Type B pancreatic cell (in vitro differentiated cells): Measurements from ENCODE around the gene YIF1A. TPM values are rescaled to one million over a fixed set of nuclear protein-coding genes. Genes with fewer than 3 reads are reported as not detected.

Experiments
- DNase-seq: peaks from one replicate; pipeline ENCODE4 v3.0.0; 2021; ENCODE audit warnings: mixed read lengths; ENCODE audit not compliant: unreplicated experiment; ENCODE audit errors: extremely low spot score
- H3K27ac Mint-ChIP-seq: 2 replicates; pipeline ENCODE4 v1.8.0; 2021; ENCODE audit warnings: mild to moderate bottlenecking, mixed read lengths
- H3K27me3 Mint-ChIP-seq: 2 replicates; pipeline ENCODE4 v1.8.0; 2021; ENCODE audit warnings: mixed read lengths
- H3K36me3 Mint-ChIP-seq: 2 replicates; pipeline ENCODE4 v1.8.0; 2021; ENCODE audit warnings: mixed read lengths
- H3K4me1 Mint-ChIP-seq: one replicate; pipeline ENCODE4 v1.8.0; 2021; ENCODE audit warnings: mixed read lengths; ENCODE audit not compliant: unreplicated experiment
- H3K4me3 Mint-ChIP-seq: 2 replicates; pipeline ENCODE4 v1.8.0; 2021; ENCODE audit warnings: mild to moderate bottlenecking, mixed read lengths
- H3K9me3 Mint-ChIP-seq: 2 replicates; pipeline ENCODE4 v1.8.0; 2021; ENCODE audit warnings: mixed read lengths
- CTCF ChIP-seq: fragments of 200-600 bp; sonication (generic); conservative IDR thresholded peaks from 2 replicates; pipeline ENCODE4 v1.5.0; 2021; ENCODE audit warnings: antibody characterized with exemption, mild to moderate bottlenecking
- total RNA-seq: library from RNA; stranded (reverse); gene quantifications from 2 replicates; pipeline ENCODE4 v1.2.1, GENCODE V29; 2021; ENCODE audit warnings: low replicate concordance

The YIF1A gene
- total RNA-seq, 1 donor from 2014 or later = 87.0 TPM

DNA sequence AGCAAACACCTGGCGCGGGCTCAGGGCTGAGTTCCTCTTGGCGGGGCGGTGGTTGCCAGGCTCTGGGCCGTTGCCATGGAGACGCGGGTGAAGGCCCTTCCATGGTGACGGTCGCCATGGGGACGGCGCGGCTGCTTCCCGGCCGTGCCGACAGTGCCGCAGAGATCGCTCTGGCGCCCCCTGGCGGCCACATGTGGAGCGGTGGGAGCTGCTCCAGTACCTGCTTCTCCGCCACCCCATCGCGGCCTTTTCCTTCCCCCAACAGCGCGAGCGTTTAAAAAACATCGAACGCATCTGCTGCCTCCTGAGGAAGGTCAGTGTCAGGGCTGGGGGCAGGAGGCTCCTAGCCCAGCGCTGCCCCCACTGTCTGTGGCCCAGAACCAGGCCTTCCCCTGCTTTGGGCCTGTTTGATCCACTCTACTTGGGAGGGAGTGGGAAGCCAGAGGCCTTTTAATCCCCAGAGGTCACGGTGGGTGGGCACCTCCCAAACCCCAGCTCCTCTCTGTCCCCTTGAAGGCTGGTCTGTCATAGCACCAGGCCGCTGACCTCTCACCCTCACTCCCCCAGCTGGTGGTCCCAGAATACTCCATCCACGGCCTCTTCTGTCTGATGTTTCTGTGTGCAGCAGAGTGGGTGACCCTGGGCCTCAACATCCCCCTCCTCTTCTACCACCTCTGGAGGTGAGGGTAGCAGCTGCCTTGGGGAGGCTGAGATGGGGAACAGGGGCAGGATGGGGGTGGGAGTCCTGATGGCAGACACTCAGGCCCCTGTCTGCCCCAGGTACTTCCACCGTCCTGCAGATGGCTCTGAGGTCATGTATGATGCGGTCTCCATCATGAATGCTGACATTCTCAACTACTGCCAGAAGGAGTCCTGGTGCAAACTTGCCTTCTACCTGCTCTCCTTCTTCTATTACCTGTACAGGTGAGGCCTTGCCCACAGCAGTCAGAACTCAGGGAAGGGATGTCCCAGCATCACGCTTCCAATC, 6.2 kb downstream of the YIF1A start:
- Mint-ChIP-seq H3K9me3 (no peaks in the 10 kb centered on the region), H3K27me3 (peaks cover 4% of the 10 kb centered on the region), H3K27ac (peak overlapping the region; percentile 79), H3K36me3 (no peaks in the 10 kb centered on the region), H3K4me1 (peaks cover 21% of the 10 kb centered on the region), H3K4me3 (peak overlapping the region; percentile 59)
- peak; percentile 100 for DNase-seq
- peak; percentile 99 for TF ChIP-seq CTCF

DNA sequence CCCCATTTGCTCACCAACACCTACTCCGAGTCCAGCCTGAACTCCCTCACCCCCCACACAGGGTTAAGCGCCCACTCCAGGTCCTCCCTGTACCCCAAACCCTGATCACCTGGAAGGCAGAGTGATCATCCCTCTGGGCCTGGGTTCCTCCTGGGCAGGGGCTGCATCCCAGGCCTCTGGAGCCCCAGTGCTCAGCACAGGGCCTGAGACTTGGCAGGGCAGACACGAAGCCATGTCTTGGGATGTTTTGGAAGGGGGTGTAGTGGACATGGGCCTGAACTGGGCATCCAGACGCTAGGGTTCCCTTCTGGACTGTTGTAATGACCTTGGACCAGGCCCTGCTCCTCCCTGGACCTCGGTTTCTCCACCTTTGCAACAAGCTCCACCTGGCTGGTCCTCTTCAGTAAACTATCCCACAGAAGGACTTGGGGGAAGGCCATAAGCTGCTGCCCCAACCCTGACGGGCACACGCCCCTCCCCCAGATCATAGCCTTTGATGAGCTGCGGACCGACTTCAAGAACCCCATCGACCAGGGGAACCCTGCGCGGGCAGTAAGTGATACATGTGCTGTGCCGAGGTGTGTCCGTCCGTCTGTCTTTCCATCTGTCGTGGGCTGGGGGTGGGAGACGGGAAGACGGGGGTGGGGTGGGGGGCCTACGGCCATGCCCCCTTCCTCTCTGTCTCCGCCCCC, 7.0 kb downstream of the YIF1A start:
- Mint-ChIP-seq H3K9me3 (no peaks in the 10 kb centered on the region), H3K4me3 (peak overlapping the region; percentile 69), H3K36me3 (no peaks in the 10 kb centered on the region), H3K27me3 (peaks cover 4% of the 10 kb centered on the region), H3K27ac (peak overlapping the region; percentile 79), H3K4me1 (peaks cover 21% of the 10 kb centered on the region)
- TF ChIP-seq CTCF = no peak
- no peak for DNase-seq

DNA sequence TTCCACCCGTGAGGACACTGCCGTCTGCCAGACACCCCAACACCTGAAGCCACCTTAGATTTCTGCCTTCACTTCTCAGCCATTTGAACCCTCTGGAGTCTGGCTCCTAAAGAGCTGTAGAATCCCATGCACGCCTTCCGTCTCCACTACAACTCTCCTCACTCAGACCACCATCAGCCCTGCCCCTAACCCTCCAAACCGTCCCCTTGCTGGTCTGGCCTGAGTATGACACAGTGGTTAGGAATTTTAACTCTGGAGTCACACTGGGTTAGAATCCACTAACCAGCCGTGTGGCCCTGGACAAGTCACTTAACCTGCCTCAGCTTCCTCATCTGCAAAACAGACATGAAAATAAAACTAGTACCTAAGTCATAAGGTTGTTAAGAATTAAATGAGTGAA, 7.9 kb downstream of the YIF1A start:
- Mint-ChIP-seq H3K27me3 (peaks cover 4% of the 10 kb centered on the region), H3K4me1 (peaks cover 21% of the 10 kb centered on the region), H3K27ac (peak overlapping the region; percentile 79), H3K36me3 (no peaks in the 10 kb centered on the region), H3K9me3 (no peaks in the 10 kb centered on the region), H3K4me3 (peak overlapping the region; percentile 69)
- no peak for TF ChIP-seq CTCF
- DNase-seq = no peak

GRCh38 chr11:66280428-66280827, 8.5 kb downstream of the YIF1A start:
- peak overlapping the region; percentile 81 for H3K4me3 Mint-ChIP-seq
- no peak for DNase-seq

More at GRCh38 chr11:66280428-66280827, 8.5 kb downstream of the YIF1A start:
- TF ChIP-seq CTCF = no peak
- Mint-ChIP-seq H3K4me1 (peaks cover 21% of the 10 kb centered on the region), H3K36me3 (no peaks in the 10 kb centered on the region), H3K9me3 (no peaks in the 10 kb centered on the region), H3K27ac (no peak overlapping the region), H3K27me3 (peaks cover 4% of the 10 kb centered on the region)
